ENCODE results near the gene CCM2L.

- TF ChIP-seq POLR2AphosphoS5 (IDR thresholded peaks at IDR 0.05; ENCODE audit: low read depth, low read length) (no peak), POLR2A (IDR thresholded peaks at IDR 0.05; ENCODE audit: low read depth, low read length) (no peak), SPI1 (IDR thresholded peaks at IDR 0.05; ENCODE audit: low read depth, low read length) (no peak), TAF1 (IDR thresholded peaks at IDR 0.05; ENCODE audit: low read depth, low read length) (no peak), POU2F2 (IDR thresholded peaks at IDR 0.05; ENCODE audit: low read depth, low read length) (no peak)
Observed at GRCh38 chr20:31962761-31963160, 47.5 kb upstream of the CCM2L start.
